MM.1S (cell line): ENCODE data around the gene PLS1.

Source experiments
- CTCF ChIP-seq: fragments of 300-600 bp; sonication (generic); IDR thresholded peaks from 2 replicates; pipeline ENCODE4 v1.5.1; 2016; ENCODE audit warnings: antibody characterized with exemption, low read length, mixed read lengths
- EZH2 ChIP-seq: fragments of 300-600 bp; sonication (generic); optimal IDR thresholded peaks from 2 replicates; pipeline ENCODE3; 2017; ENCODE audit warnings: low read depth, mild to moderate bottlenecking, antibody characterized with exemption, low read length, mixed read lengths
- EZH2phosphoT487 ChIP-seq: fragments of 300-600 bp; sonication (generic); IDR thresholded peaks from 2 replicates; pipeline ENCODE4 v1.6.1; 2018; ENCODE audit warnings: antibody characterized with exemption, low read length

DNA sequence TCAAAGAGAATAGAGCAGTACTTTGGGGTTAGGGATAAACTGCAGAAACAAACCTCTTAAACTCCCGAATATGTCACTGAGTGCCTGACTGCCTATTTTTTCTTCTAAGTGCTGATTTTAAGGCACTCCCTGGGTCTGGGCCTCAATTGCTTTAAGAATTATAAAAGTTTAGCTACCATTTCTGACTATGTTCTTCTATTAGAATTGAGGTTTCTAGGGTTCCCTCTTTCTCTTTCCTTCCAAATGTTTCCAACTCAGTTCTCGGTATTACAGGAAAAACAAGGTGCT lies 28.9 kb downstream of the PLS1 start:
- TF ChIP-seq EZH2phosphoT487 (no peak), CTCF (no peak), EZH2 (no peak)
